ENCODE results near the gene GRIA4.

DNA sequence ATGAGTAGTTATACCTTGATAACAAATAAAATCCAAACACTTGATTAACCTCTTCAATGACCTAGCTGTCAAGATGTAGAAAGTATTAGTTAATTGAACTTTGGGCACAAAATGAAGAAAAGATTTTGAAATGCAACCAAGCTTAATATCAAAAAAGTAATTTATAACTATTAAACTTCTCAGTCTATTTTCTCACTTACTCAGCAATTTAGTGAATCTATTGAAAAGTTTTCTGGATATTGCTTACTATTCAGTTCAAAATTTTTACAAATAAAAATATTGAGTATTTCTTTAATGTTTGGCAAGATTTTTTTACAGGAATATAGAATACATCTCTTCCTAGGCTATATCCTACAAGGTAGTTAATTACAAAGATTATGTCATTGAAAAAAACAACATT is 192.5 kb downstream of the GRIA4 start:
- TF ChIP-seq CTCF (IDR thresholded peaks at IDR 0.05; ENCODE audit: low read depth, low read length) (no peak), POLR2A (IDR thresholded peaks at IDR 0.05; ENCODE audit: extremely low read depth, insufficient read length) (no peak)
- TF ChIP-seq, protein P1, sequence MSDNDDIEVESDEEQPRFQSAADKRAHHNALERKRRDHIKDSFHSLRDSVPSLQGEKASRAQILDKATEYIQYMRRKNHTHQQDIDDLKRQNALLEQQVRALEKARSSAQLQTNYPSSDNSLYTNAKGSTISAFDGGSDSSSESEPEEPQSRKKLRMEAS (IDR thresholded peaks at IDR 0.05; ENCODE audit: low read depth, low read length) = no peak

Measured in NB4 (cell line).